ENCODE data around the gene BAG5.

DNA sequence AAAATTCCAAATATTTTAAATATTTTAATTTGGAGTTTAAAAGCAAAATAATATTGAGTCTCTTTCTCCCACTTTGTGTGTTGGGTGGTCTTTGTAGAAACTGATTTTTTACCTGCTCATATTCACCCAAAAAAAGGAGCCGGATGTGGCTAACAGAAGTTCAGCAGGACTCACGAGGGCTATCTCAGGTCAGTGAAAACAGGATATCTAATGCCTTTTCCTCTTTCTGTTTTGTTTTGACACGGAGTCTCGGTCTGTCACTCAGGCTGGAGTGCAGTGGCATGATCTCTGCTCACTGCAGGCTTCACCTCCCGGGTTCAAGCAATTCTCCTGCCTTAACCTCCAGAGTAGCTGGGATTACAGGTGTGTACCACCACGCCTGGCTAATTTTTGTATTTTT, 31.1 kb upstream of the BAG5 start:
- TF ChIP-seq, protein P1, sequence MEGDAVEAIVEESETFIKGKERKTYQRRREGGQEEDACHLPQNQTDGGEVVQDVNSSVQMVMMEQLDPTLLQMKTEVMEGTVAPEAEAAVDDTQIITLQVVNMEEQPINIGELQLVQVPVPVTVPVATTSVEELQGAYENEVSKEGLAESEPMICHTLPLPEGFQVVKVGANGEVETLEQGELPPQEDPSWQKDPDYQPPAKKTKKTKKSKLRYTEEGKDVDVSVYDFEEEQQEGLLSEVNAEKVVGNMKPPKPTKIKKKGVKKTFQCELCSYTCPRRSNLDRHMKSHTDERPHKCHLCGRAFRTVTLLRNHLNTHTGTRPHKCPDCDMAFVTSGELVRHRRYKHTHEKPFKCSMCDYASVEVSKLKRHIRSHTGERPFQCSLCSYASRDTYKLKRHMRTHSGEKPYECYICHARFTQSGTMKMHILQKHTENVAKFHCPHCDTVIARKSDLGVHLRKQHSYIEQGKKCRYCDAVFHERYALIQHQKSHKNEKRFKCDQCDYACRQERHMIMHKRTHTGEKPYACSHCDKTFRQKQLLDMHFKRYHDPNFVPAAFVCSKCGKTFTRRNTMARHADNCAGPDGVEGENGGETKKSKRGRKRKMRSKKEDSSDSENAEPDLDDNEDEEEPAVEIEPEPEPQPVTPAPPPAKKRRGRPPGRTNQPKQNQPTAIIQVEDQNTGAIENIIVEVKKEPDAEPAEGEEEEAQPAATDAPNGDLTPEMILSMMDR (conservative IDR thresholded peaks at IDR 0.05; ENCODE audit: low read length) = no peak
- no peak for TF ChIP-seq EZH2phosphoT487 (IDR thresholded peaks at IDR 0.05; ENCODE audit: borderline replicate concordance)

Data from Loucy (cell line).